Kidney glomerular epithelial cell (primary cell): ENCODE results near the gene PKDCC.

Experiments
- DNase-seq: peaks from one replicate; lab custom pipeline; 2025; lab: John Stamatoyannopoulos, UW

The PKDCC gene

GRCh38 chr2:42050010-42050702 lies 2.3 kb downstream of the PKDCC start:
- DNase-seq, result no peak

- DNase-seq, result no peak
Observed at GRCh38 chr2:42050703-42051542, 3.1 kb downstream of the PKDCC start.

GRCh38 chr2:42051543-42052235 lies 3.9 kb downstream of the PKDCC start:
- no peak for DNase-seq

DNA sequence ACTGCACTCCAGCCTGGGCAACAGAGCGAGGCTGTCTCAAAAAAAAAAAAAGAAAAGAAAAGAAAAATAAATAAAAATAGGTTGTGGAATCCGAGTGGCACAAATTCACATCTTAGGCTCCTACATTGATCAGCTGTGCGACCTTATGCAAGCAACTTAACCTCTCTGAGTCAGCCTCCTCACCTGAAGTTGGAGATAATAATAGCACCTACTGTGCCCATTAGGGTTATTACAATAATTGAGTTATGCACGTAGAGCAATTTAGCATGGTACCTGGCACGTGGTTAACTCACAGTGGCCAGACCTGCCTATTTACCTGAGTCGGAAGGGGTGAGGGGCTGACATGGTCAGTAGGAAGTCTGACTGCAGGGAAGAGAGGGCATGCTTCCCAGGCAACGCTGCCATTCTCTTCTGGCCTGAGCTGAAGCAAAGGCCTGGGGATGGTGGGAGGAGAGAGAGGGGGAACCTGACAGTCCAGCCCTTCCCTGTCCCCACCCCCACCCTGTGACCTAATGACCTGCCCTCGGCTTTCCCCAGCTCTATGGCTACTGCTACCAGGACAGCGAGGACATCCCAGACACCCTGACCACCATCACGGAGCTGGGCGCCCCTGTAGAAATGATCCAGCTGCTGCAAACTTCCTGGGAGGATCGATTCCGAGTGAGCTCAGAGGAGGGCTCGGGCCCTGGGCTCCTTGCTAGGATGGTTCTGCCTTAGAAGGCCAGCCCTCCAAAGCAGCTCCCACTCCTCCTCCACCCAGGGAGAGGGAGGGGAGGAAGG lies 5.1 kb downstream of the PKDCC start:
- peak; percentile 27 for DNase-seq

DNA sequence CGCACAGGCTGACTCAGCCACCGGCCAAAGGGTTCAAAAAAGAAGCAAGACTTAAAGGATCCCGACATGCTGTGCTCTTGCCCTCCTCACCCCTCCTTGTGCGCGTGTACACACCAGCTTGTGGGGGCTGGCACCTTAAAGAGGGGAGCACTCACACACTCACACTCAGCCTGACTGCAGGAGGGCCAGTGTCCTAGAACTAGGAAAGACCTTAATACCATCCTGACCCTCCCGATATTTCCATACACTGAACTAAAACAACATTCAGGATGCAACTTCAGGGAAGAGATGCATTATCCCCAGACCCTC lies 5.6 kb downstream of the PKDCC start:
- no peak for DNase-seq

- DNase-seq, result no peak
Observed at GRCh38 chr2:42053791-42054701, 6.2 kb downstream of the PKDCC start.

GRCh38 chr2:42054714-42055430 lies 7.1 kb downstream of the PKDCC start:
- no peak for DNase-seq

- DNase-seq, result no peak
Observed at GRCh38 chr2:42055573-42056514, 8.0 kb downstream of the PKDCC start.

DNA sequence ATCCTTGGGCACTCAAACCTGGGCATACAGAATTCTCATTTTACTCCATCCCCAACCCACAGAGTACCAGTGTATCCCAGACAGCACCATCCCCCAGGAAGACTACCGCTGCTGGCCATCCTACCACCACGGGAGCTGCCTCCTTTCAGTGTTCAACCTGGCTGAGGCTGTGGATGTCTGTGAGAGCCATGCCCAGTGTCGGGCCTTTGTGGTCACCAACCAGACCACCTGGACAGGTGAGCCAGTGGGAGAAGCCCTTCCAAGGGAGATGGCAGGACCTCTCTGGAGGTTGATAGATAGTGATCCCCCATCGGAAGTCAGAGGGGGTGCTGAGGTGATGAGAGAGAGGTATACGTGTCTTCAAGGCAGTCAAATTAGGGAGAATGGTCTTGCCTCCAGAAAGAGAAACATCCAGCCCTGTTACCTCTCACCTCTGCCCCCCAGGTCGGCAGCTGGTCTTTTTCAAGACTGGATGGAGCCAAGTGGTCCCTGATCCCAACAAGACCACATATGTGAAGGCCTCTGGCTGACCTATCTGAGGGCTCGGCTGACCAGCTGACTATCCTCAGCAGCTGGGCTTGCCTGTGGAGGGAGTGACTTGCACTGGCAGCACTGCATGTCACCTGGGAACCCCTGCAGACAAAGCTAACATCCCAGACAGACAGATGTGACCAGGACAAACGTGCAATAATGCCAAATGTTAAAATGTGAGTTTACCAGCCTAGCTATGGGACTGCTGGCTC lies 9.5 kb downstream of the PKDCC start:
- no peak for DNase-seq

- no peak for DNase-seq
Observed at GRCh38 chr2:42057902-42058450, 10.2 kb downstream of the PKDCC start.

GRCh38 chr2:42059261-42059898 lies 11.6 kb downstream of the PKDCC start:
- no peak for DNase-seq

GRCh38 chr2:42060028-42060427 lies 12.2 kb downstream of the PKDCC start:
- no peak for DNase-seq

DNA sequence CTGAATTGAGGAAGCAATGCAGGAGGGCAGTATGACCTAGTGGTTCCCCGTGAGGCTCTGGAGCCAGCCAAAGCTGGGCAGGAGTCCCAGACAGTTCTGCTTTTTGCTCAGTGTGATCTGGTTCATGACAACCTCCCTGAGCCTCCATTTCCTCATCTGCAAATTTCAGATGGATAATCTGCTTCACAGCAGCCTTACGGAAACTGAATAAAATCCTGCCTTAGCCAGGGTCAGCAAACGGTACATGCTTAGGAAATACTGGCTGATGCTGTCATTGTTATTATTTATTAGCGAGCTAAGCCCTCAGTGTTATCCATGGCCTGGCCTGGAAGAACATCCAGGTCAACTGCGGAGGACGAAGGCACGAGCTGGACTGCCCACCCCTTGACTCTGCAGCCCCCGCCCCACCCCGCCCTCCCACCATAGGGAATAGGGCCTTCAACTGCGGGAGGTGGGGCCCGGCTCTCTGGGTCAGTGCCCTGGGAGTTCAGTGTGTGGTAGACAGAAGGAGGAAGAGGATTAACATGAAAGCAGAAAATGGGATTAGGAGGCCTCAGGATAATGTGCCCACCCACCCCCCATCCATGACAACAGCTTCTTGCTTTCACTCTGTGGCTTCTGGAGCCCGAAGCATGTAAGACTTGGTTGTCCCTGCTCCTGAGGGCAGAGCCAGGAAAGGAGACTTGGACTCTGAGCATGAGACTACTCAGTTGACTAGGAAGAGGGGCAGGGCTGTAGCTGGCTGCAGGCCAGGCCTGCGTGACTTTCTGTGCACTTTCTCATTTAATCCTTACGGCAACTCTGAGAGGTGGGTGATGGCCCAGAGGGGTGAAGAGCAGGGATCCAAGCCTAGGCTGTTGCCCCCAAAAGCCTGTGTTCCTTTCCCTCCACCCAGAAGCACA lies 13.1 kb downstream of the PKDCC start:
- DNase-seq, result no peak

- no peak for DNase-seq
Observed at GRCh38 chr2:42061839-42062238, 14.0 kb downstream of the PKDCC start.

GRCh38 chr2:42063431-42064171 lies 15.8 kb downstream of the PKDCC start:
- DNase-seq, result no peak

- no peak for DNase-seq
Observed at GRCh38 chr2:42064417-42064942, 16.7 kb downstream of the PKDCC start.
